ENCODE data around the gene ADGRB2.

ADGRB2 gene

GRCh38 chr1:31781138-31781755, 17.1 kb upstream of the ADGRB2 start:
- no peak for DNase-seq

- DNase-seq = no peak
Measured at GRCh38 chr1:31780632-31781031, 16.5 kb upstream of the ADGRB2 start.

GRCh38 chr1:31779687-31780086, 15.5 kb upstream of the ADGRB2 start:
- DNase-seq = no peak

GRCh38 chr1:31778763-31779488, 14.8 kb upstream of the ADGRB2 start:
- DNase-seq = no peak

- DNase-seq = no peak
Measured at GRCh38 chr1:31776516-31776915, 12.4 kb upstream of the ADGRB2 start.

GRCh38 chr1:31776032-31776431, 11.9 kb upstream of the ADGRB2 start:
- no peak for DNase-seq

- DNase-seq = no peak
Measured at GRCh38 chr1:31775210-31775999, 11.3 kb upstream of the ADGRB2 start.

- DNase-seq = no peak
Measured at GRCh38 chr1:31774495-31774894, 10.4 kb upstream of the ADGRB2 start.

GRCh38 chr1:31773861-31774260, 9.7 kb upstream of the ADGRB2 start:
- DNase-seq = no peak

- DNase-seq = no peak
Measured at GRCh38 chr1:31772669-31773248, 8.6 kb upstream of the ADGRB2 start.

GRCh38 chr1:31771891-31772668, 7.9 kb upstream of the ADGRB2 start:
- peak; percentile 72 for DNase-seq

- no peak for DNase-seq
Measured at GRCh38 chr1:31769720-31770390, 5.7 kb upstream of the ADGRB2 start.

- peak; percentile 44 for DNase-seq
Measured at GRCh38 chr1:31768939-31769704, 5.0 kb upstream of the ADGRB2 start.

- DNase-seq = no peak
Measured at GRCh38 chr1:31768407-31768907, 4.3 kb upstream of the ADGRB2 start.

GRCh38 chr1:31767225-31767624, 3.1 kb upstream of the ADGRB2 start:
- no peak for DNase-seq

- DNase-seq = no peak
Measured at GRCh38 chr1:31765516-31765915, 1.4 kb upstream of the ADGRB2 start.

GRCh38 chr1:31765041-31765467, 914 bp upstream of the ADGRB2 start:
- peak; percentile 31 for DNase-seq

GRCh38 chr1:31763671-31764311, 349 bp downstream of the ADGRB2 start:
- peak; percentile 19 for DNase-seq

- peak; percentile 82 for DNase-seq
Measured at GRCh38 chr1:31762726-31763670, 1.1 kb downstream of the ADGRB2 start.

Measured in stimulated activated CD4-positive, alpha-beta T cell treated with anti-CD3 and anti-CD28 coated beads, Interleukin-15, amount 100 ng/mL, for 24 hours (primary cell).